ENCODE data around the gene FBXL7. TPM values are rescaled to one million over a fixed set of nuclear protein-coding genes. Genes with fewer than 3 reads are reported as not detected.

FBXL7 gene
- total RNA-seq, 4 donors from 2014 or later = 5.7 to 47.4 (median 6.3) TPM

DNA sequence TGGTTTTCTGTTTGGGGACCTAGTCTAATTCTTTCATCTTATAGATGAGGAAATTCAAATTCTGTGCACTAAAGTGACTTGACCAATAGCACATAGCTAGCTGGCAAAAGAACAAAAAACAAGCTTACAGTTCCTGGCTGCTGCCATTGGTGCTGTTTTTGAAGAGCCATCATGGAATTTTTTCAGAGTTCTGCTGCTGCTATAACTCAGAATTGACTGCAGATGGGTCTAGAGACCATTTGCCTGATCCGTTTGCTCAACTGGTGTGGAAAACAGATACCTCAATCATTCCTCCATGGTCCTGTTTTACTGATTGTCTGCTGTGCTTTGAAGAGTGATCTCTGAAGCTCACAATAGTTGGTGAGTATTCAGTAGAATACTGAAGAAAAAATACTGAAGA, 15.2 kb downstream of the FBXL7 start:
- 71 to 83% methylated on average over 1 of the region's 1 CpG for WGBS, 2 donors (ENCODE audit: low coverage in 1 of 2)
- no peak overlapping the region for H3K27ac ChIP-seq
- in situ Hi-C loops (cut with MboI; ENCODE audit: low pct_ligation_motif_present in 1 of 4, low pct_unique_long_range_greater_than_20kb in 1 of 4, low sequenced_read_pairs in 3 of 4) = no loop called here

DNA sequence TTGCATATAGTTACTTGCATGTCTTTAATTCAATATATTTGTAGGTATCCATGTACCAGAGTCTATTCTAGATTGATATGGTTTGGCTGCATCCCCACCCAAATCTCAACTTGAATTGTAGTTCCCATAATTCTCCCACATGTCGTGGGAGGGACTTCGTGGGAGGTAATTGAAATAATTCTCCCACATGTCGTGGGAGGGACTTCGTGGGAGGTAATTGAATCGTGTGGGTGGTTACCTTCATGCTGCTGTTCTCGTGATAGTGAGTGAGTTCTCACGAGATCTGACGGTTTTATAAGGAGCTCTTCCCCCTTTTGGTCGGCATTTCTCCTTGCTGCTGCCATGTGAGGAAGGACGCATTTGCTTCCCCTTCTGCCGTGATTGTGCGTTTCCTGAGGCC, 16.5 kb downstream of the FBXL7 start:
- H3K9me3 ChIP-seq = no peaks in the 10 kb centered on the region
- H3K27me3 ChIP-seq = no peaks in the 10 kb centered on the region
- H3K27ac ChIP-seq = no peak overlapping the region
- intact Hi-C loops (cut with DNase I; ENCODE audit: low total_unique reads) (no loop called here), in situ Hi-C loops (cut with MboI; ENCODE audit: low pct_ligation_motif_present in 1 of 4, low pct_unique_long_range_greater_than_20kb in 1 of 4, low sequenced_read_pairs in 3 of 4) (no loop called here)
- WGBS, 2 donors (ENCODE audit: low coverage in 1 of 2) = 74 to 80% methylated on average over 9 to 12 of the region's 12 CpGs
- peaks cover 0 to 5% (median 0%) of the 10 kb centered on the region in 4 donors for H3K4me1 ChIP-seq
- TF ChIP-seq POLR2AphosphoS5 (IDR thresholded peaks at IDR 0.05) = no peak
- TF ChIP-seq, protein P1, sequence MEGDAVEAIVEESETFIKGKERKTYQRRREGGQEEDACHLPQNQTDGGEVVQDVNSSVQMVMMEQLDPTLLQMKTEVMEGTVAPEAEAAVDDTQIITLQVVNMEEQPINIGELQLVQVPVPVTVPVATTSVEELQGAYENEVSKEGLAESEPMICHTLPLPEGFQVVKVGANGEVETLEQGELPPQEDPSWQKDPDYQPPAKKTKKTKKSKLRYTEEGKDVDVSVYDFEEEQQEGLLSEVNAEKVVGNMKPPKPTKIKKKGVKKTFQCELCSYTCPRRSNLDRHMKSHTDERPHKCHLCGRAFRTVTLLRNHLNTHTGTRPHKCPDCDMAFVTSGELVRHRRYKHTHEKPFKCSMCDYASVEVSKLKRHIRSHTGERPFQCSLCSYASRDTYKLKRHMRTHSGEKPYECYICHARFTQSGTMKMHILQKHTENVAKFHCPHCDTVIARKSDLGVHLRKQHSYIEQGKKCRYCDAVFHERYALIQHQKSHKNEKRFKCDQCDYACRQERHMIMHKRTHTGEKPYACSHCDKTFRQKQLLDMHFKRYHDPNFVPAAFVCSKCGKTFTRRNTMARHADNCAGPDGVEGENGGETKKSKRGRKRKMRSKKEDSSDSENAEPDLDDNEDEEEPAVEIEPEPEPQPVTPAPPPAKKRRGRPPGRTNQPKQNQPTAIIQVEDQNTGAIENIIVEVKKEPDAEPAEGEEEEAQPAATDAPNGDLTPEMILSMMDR (IDR thresholded peaks at IDR 0.05) = no peak
- no peak for TF ChIP-seq POLR2A (IDR thresholded peaks at IDR 0.05)
- TF ChIP-seq EP300 (IDR thresholded peaks at IDR 0.05; ENCODE audit: low read depth) = no peak
- no peak overlapping the region for H3K4me3 ChIP-seq
- no peaks in the 10 kb centered on the region for H3K36me3 ChIP-seq
- no peak for DNase-seq

More for the DNA sequence above, 15.2 kb downstream of the FBXL7 start:
- no peak for DNase-seq
- Histone ChIP-seq H3K9me3 (no peaks in the 10 kb centered on the region), H3K4me1 (no peaks in the 10 kb centered on the region), H3K36me3 (no peaks in the 10 kb centered on the region), H3K4me3 (no peak overlapping the region), H3K27me3 (no peaks in the 10 kb centered on the region)
- intact Hi-C loops (cut with DNase I; ENCODE audit: low total_unique reads) = no loop called here
- no peak for TF ChIP-seq POLR2AphosphoS5 (IDR thresholded peaks at IDR 0.05)
- TF ChIP-seq EP300 (IDR thresholded peaks at IDR 0.05; ENCODE audit: low read depth) = no peak
- TF ChIP-seq, protein P1 (IDR thresholded peaks at IDR 0.05) = no peak
- TF ChIP-seq POLR2A (IDR thresholded peaks at IDR 0.05) = no peak

DNA sequence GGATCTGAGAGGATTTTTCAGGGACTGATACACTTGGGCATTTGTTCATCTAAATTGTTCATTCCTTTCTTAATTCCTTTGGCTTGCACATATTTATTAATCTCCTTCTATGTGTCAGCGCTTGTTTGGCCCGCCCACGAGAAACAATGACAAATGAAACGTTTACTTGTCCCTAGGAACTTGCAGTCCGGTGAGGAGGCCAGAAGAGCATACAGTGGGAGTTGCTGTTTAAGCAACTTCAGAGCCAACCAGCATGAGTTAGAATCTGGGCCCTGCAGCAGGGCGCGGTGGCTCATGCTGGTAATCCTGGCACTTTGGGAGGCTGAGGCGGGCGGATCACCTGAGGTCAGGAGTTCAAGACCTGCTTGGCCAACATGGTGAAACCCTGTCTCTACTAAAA, 18.8 kb downstream of the FBXL7 start:
- in situ Hi-C loops (cut with MboI; ENCODE audit: low pct_ligation_motif_present in 1 of 4, low pct_unique_long_range_greater_than_20kb in 1 of 4, low sequenced_read_pairs in 3 of 4) (no loop called here), intact Hi-C loops (cut with DNase I; ENCODE audit: low total_unique reads) (no loop called here)
- TF ChIP-seq, protein P1 (IDR thresholded peaks at IDR 0.05) = no peak
- TF ChIP-seq EP300 (IDR thresholded peaks at IDR 0.05; ENCODE audit: low read depth) (no peak), POLR2AphosphoS5 (IDR thresholded peaks at IDR 0.05) (no peak), POLR2A (IDR thresholded peaks at IDR 0.05) (no peak)
- Histone ChIP-seq H3K4me1 (peaks cover 0 to 18% (median 2%) of the 10 kb centered on the region in 4 donors), H3K36me3 (no peaks in the 10 kb centered on the region), H3K9me3 (no peaks in the 10 kb centered on the region), H3K27ac (no peak overlapping the region), H3K27me3 (no peaks in the 10 kb centered on the region), H3K4me3 (no peak overlapping the region)
- DNase-seq = no peak
- 82% methylated on average over 9 of the region's 9 CpGs; no CpG with 5 or more reads in 1 of the 2 donors for WGBS, 2 donors (ENCODE audit: low coverage in 1 of 2)

DNA sequence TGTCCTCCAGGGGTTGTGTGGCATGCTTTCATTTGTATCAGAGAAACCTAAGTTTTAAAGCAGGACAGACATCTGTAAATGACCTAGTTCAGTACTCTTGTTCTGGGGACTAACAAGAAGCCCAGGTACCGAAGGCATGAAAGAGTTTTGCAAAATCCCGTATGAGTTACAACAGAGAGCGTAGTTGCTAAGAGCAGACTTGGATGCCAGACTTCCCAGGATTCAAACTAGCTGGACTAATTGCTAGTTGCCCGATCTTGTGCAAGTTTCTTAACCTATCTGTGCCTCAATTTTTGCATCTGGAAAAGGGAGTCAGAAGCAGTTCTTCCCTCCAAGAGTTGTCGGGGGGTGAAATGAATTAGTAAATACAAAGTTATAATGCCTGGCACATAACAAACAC, 20.9 kb downstream of the FBXL7 start:
- no peak for DNase-seq
- WGBS, 2 donors (ENCODE audit: low coverage in 1 of 2) = 74 to 77% methylated on average over 3 to 5 of the region's 5 CpGs
- no peak for TF ChIP-seq POLR2AphosphoS5 (IDR thresholded peaks at IDR 0.05)
- TF ChIP-seq EP300 (IDR thresholded peaks at IDR 0.05; ENCODE audit: low read depth) = no peak
- TF ChIP-seq POLR2A (IDR thresholded peaks at IDR 0.05) = no peak
- TF ChIP-seq, protein P1 (IDR thresholded peaks at IDR 0.05) = no peak
- Histone ChIP-seq H3K9me3 (no peaks in the 10 kb centered on the region), H3K4me1 (peaks cover 0 to 18% (median 2%) of the 10 kb centered on the region in 4 donors), H3K27me3 (no peaks in the 10 kb centered on the region), H3K36me3 (no peaks in the 10 kb centered on the region), H3K4me3 (no peak overlapping the region), H3K27ac (no peak overlapping the region)
- in situ Hi-C loops (cut with MboI; ENCODE audit: low pct_ligation_motif_present in 1 of 4, low pct_unique_long_range_greater_than_20kb in 1 of 4, low sequenced_read_pairs in 3 of 4) = no loop called here
- intact Hi-C loops (cut with DNase I; ENCODE audit: low total_unique reads) = no loop called here

Data from transverse colon (tissue), 4 donors.